RPMI8226 (cell line): ENCODE results near the gene MYRIP.
"Not testable (repeated sequence)": the region's sequence is repeated elsewhere in the genome, so short reads cannot be mapped to it uniquely, and the experiment has no call there.

Source experiments
- DNase-seq: peaks from one replicate; pipeline ENCODE4 v3.0.0-alpha.2; 2015

The MYRIP gene

DNA sequence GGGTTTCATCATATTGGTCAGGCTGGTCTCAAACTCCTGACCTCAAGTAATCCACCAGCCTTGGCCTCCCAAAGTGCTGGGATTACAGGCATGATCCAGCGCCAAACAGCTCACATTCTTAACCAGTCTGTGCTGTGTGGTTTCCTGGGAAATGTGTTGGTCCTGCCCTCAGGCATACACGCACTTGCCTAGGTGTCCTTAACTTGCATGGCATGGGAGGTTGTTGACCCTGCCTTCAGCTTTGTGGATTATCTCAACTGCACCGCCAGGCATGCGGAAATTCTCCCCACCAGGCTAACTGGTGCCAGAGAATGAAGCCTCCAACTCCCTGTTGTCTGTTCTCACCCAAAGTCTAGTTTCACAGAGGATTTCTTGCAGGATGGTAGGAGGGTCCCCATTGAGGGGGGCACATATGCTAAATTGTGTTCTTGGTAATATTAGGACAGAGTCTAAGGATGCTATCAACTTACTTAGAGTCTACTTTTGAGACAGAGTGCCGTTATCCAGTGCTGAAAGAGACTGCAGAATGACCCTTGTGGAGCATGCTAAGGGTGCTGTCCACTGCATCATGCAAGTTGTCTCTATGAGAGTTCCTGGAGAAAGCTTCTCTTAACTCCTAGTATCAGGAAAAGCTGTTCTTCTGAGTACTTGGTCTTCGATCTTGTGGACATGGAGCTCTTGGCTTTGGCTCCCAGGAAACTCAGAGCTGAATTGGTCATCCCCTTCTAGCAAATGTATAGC, 438.5 kb downstream of the MYRIP start:
- no peak for DNase-seq

DNA sequence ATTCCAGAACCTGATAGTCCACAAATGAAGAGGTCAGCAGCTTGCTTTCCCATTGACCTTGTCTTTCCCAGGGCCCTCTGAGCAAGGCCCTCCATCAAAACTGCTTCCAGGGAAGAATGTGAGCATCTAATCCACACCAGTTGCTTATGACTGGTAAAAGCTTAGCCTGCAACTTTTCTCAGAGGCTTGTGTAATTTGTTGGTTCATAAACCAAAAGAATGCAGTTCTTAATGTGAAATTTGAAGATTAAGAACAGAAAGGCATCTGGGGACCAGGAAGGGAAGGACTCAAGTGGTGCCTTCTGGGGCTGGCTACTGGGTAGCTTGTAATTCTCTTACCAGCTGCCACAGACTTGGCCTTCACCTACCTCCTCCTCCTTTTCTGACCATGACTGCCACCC, 439.2 kb downstream of the MYRIP start:
- no peak for DNase-seq

GRCh38 chr3:40249168-40249567, 439.8 kb downstream of the MYRIP start:
- DNase-seq: no peak

DNA sequence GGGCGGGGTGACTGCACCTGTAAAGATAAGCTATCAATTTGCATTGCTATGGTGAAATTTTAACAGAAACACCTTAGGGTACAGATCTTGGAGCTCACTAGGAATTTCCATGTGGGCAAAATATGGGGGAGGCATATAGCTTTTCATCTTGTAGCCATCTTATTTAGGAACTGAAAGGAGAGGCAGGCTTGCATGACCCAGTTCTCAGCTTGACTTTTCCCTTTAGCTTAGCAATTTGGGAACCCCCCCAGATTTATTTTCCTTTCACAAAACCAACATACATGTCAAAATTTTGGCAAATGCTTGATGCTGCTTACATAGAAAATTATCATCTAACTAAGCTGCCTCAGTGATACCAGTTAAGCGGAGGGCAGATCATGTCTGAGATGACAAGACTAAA, 445.1 kb downstream of the MYRIP start:
- no peak for DNase-seq

DNA sequence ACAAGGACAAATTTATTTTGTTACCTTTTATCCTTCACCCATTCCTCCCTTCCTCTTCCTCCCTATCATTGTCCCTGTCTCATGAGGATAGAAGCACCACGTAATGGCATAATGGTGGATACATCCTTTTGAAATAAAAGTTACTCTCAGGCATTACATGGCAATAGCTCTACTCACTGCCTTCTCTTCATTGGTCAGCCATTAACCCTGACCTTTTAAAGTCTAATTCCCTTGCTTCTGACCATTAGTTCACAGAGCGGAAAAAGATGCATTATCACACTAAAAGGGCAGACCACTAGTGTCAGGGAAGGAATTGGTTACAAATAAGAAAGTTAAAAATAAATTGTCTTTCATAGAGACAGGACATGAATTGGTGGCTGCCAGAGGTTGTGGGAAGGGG, 445.5 kb downstream of the MYRIP start:
- DNase-seq: no peak

GRCh38 chr3:40255532-40255931, 446.1 kb downstream of the MYRIP start:
- DNase-seq: no peak

GRCh38 chr3:40258064-40258463, 448.7 kb downstream of the MYRIP start:
- DNase-seq: no peak

- no peak for DNase-seq
These were observed 449.1 kb downstream of the MYRIP start for GRCh38 chr3:40258555-40258954.

- DNase-seq: no peak
These were observed 452.9 kb downstream of the MYRIP start for GRCh38 chr3:40262331-40262730.

DNA sequence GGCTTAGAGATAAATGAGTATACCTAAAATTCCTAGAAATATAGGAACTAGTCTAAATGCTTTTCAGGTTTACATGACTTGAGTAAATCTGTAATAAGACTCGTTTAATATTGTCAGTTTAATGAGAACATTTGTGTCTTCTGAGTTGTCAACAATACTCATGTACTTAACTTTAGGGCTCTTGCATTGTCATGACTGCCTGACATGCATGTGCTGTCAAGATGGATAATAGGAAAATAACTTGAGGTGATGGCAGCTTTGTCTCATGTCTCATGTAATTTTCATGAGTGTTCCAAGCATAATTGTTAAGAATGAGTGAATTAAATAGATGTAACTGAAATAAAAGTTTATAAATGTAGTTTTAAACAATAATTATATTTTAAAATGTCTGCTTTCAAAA, 455.0 kb downstream of the MYRIP start:
- no peak for DNase-seq

- no peak for DNase-seq
These were observed 455.8 kb downstream of the MYRIP start for GRCh38 chr3:40265181-40265580.

DNA sequence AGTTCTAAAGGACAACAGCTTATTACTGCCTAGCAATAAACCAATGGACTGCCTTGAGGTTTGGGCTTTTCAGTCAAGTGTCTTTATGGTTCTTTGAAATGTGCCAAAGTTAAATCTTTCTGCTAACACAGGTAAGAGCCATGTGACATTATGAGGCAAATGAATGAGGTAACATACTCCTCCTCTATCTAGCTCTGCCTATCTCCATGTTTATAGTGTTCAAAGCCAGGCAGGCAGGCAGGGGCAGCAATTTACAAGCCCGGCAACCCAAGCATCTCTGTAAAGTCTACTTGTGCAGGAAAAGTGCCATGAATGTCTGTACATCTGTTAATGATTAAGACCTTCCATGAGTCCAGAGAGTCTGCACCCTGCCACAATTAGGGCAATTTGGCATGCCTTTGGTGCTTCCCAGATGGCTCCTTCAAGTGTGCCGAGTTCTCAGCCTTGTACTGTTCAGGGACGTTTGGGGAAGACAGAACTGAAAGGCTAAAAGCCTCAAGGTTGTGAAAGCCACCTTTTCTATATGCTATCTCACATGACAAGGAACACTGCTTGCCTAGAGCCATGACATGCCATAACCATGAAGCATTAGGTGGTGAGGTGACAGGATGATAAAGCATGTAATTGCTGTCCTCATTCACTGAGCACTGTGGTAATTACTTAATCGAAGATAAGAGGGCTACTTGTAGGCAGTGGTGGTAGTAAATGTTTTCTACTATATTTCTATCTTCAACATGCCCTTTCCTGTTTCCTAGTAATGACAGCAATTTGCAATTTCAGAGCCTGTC, 458.7 kb downstream of the MYRIP start:
- no peak for DNase-seq

- DNase-seq: no peak
These were observed 459.6 kb downstream of the MYRIP start for GRCh38 chr3:40268802-40269524.

- DNase-seq: no peak
These were observed 469.4 kb downstream of the MYRIP start for GRCh38 chr3:40278791-40279190.

GRCh38 chr3:40281995-40282394, 472.6 kb downstream of the MYRIP start:
- DNase-seq: no peak

- DNase-seq: not testable (repeated sequence)
These were observed 473.6 kb downstream of the MYRIP start for GRCh38 chr3:40283057-40283456.

- no peak for DNase-seq
These were observed 477.8 kb downstream of the MYRIP start for GRCh38 chr3:40287248-40287647.

- peak; percentile 59 for DNase-seq
These were observed 481.0 kb downstream of the MYRIP start for GRCh38 chr3:40290396-40290795.

DNA sequence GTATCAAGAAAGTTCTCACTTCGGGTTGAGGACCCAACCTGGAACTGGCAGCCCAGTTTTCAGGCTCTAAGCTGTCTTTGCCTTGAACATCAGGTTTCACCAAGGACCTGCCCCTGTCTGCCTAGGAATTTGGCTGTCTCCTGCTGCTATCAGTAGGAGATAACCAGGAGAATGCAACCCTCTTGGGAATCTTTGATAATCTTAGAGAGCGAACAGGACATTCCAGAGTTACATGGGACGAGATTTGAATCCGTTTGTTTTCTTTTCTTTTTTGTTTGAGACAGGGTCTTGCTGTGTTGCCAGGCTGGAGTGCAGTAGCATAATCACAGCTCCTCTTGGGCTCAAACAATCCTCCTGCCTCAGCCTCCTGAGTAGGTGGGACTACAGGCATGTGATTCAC, 482.1 kb downstream of the MYRIP start:
- no peak for DNase-seq

GRCh38 chr3:40292637-40293349, 483.4 kb downstream of the MYRIP start:
- no peak for DNase-seq

- DNase-seq: no peak
These were observed 485.0 kb downstream of the MYRIP start for GRCh38 chr3:40294434-40294833.

GRCh38 chr3:40298075-40298474, 488.7 kb downstream of the MYRIP start:
- no peak for DNase-seq

DNA sequence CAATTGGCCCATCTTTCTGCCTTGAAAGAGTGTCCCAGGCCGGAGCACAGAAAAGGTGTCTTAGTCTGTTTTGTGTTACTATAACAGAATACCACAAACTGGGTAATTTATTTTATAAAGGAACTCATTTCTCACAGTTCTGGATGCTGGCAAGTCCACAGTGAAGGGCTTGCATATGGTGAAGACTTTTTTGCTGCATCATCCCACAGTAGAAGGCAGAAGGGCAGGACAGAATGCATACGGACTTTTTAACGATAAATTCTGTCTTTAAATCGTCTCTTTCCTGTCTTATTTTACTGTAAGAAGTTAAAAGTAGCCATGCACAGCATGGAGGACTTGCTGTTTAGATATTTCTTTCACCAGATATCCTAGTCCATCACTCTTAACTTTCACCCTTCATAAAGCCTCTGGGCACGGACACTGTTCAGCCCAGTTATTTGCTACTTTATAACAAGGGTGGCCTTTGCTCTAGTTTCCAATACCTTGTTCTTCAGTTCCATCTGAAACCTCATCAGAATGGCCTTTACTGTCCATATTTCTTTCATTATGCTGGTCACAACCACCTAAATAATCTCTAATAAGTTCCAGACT, 489.8 kb downstream of the MYRIP start:
- DNase-seq: no peak
